ENCODE measurements around the gene KCNG2.

Gene KCNG2

GRCh38 chr18:79931475-79931874 lies 133.7 kb downstream of the KCNG2 start:
- no peak for DNase-seq

GRCh38 chr18:79932907-79933306 lies 135.2 kb downstream of the KCNG2 start:
- no peak for DNase-seq

- no peak for DNase-seq
These were observed 136.0 kb downstream of the KCNG2 start for GRCh38 chr18:79933765-79934164.

GRCh38 chr18:79934311-79935097 lies 136.8 kb downstream of the KCNG2 start:
- no peak for DNase-seq

- no peak for DNase-seq
These were observed 137.4 kb downstream of the KCNG2 start for GRCh38 chr18:79935098-79935480.

GRCh38 chr18:79935499-79935898 lies 137.8 kb downstream of the KCNG2 start:
- DNase-seq = no peak

- no peak for DNase-seq
These were observed 138.2 kb downstream of the KCNG2 start for GRCh38 chr18:79935925-79936324.

- DNase-seq = no peak
These were observed 138.9 kb downstream of the KCNG2 start for GRCh38 chr18:79936641-79937040.

- DNase-seq = no peak
These were observed 139.5 kb downstream of the KCNG2 start for GRCh38 chr18:79937103-79937860.

GRCh38 chr18:79938196-79938595 lies 140.5 kb downstream of the KCNG2 start:
- no peak for DNase-seq

- DNase-seq = no peak
These were observed 141.4 kb downstream of the KCNG2 start for GRCh38 chr18:79939096-79939495.

GRCh38 chr18:79940126-79940813 lies 142.5 kb downstream of the KCNG2 start:
- no peak for DNase-seq

GRCh38 chr18:79940814-79941472 lies 143.2 kb downstream of the KCNG2 start:
- no peak for DNase-seq

GRCh38 chr18:79941473-79942119 lies 143.9 kb downstream of the KCNG2 start:
- no peak for DNase-seq

GRCh38 chr18:79942211-79942610 lies 144.5 kb downstream of the KCNG2 start:
- DNase-seq = no peak

- no peak for DNase-seq
These were observed 145.3 kb downstream of the KCNG2 start for GRCh38 chr18:79942786-79943607.

GRCh38 chr18:79943608-79944125 lies 145.9 kb downstream of the KCNG2 start:
- no peak for DNase-seq

- no peak for DNase-seq
These were observed 146.5 kb downstream of the KCNG2 start for GRCh38 chr18:79944126-79944731.

- no peak for DNase-seq
These were observed 147.0 kb downstream of the KCNG2 start for GRCh38 chr18:79944746-79945117.

GRCh38 chr18:79945118-79946042 lies 147.6 kb downstream of the KCNG2 start:
- no peak for DNase-seq
